Colonic mucosa (tissue), 4 donors: Measurements from ENCODE around the gene LHFPL2. TPM values are rescaled to one million over a fixed set of nuclear protein-coding genes. Genes with fewer than 3 reads are reported as not detected.
"Not testable (repeated sequence)": the region's sequence is repeated elsewhere in the genome, so short reads cannot be mapped to it uniquely, and the experiment has no call there.

Source experiments
- DNase-seq: peaks from one replicate; pipeline ENCODE4 v3.0.0-alpha.2; 2020
- H3K27ac ChIP-seq: fragments of 200-600 bp; one replicate; pipeline ENCODE4 v1.8.0; 2021
- H3K27me3 ChIP-seq: fragments of 200-600 bp; one replicate; pipeline ENCODE4 v1.8.0; 2021
- H3K36me3 ChIP-seq: fragments of 200-600 bp; one replicate; pipeline ENCODE4 v1.8.0; 2021
- H3K4me1 ChIP-seq: fragments of 200-600 bp; one replicate; pipeline ENCODE4 v1.8.0; 2021; ENCODE audit warnings: mild to moderate bottlenecking
- H3K4me3 ChIP-seq: fragments of 200-600 bp; one replicate; pipeline ENCODE4 v1.8.0; 2021
- H3K9ac ChIP-seq, 2 donors: one replicate each; pipeline ENCODE4 v1.7.0; 2013; ENCODE audit warnings: control low read depth in 2 of 2, low read depth in 2 of 2, low read length in 2 of 2
- H3K9me3 ChIP-seq: fragments of 200-600 bp; one replicate; pipeline ENCODE4 v1.8.0; 2021
- CTCF ChIP-seq: fragments of 200-600 bp; IDR thresholded peaks from one replicate; pipeline ENCODE4 v1.8.0; 2022; ENCODE audit warnings: antibody characterized with exemption, mild to moderate bottlenecking
- intact Hi-C: fragments of 100-400 bp; cut with DNase I; formaldehyde crosslinking; loops from one replicate; pipeline ENCODE4 v1.14.1; 2022
- total RNA-seq, 2 donors: library from RNA; stranded (reverse); fragmentation: NEBNext Ultra II Directional in 1 of 2; extraction: Animal tissue kit (Norgen Biotek cat#: 25700) in 1 of 2; gene quantifications; one replicate each; pipeline ENCODE4 v1.2.1, GENCODE V29; 2021
- donor health status: healthy.
- donor health status: DM: no; HTN: no; CAD: no.
- donor health status: DM: no; HTN: no; CAD: no.

The LHFPL2 gene
- total RNA-seq, 2 donors from 2014 or later = 35.5 to 39.2 TPM

- Histone ChIP-seq H3K27me3 (no peaks in the 10 kb centered on the region), H3K27ac (no peak overlapping the region), H3K4me3 (no peak overlapping the region), H3K9me3 (no peaks in the 10 kb centered on the region), H3K9ac (no peak overlapping the region), H3K4me1 (no peaks in the 10 kb centered on the region), H3K36me3 (no peaks in the 10 kb centered on the region)
- TF ChIP-seq CTCF = no peak
- intact Hi-C loops = no loop called here
- DNase-seq = no peak
These were observed 24.5 kb downstream of the LHFPL2 start for GRCh38 chr5:78624011-78624541.

- Histone ChIP-seq H3K36me3 (no peaks in the 10 kb centered on the region), H3K27ac (no peak overlapping the region), H3K4me1 (no peaks in the 10 kb centered on the region), H3K4me3 (no peak overlapping the region), H3K9ac (no peak overlapping the region), H3K9me3 (no peaks in the 10 kb centered on the region), H3K27me3 (no peaks in the 10 kb centered on the region)
- intact Hi-C loops = no loop called here
- DNase-seq = no peak
- TF ChIP-seq CTCF = no peak
These were observed 26.1 kb downstream of the LHFPL2 start for GRCh38 chr5:78622302-78622971.

- intact Hi-C loops = no loop called here
- Histone ChIP-seq H3K9ac (no peak overlapping the region), H3K4me1 (no peaks in the 10 kb centered on the region), H3K4me3 (no peak overlapping the region), H3K27ac (no peak overlapping the region), H3K27me3 (no peaks in the 10 kb centered on the region), H3K36me3 (no peaks in the 10 kb centered on the region), H3K9me3 (no peaks in the 10 kb centered on the region)
- no peak for DNase-seq
- no peak for TF ChIP-seq CTCF
These were observed 27.3 kb downstream of the LHFPL2 start for GRCh38 chr5:78621291-78621738.

GRCh38 chr5:78620119-78620518 lies 28.5 kb downstream of the LHFPL2 start:
- DNase-seq, H3K4me3 ChIP-seq, intact Hi-C loops, H3K9me3 ChIP-seq, H3K27ac ChIP-seq, H3K27me3 ChIP-seq, H3K9ac ChIP-seq, H3K36me3 ChIP-seq, H3K4me1 ChIP-seq: not testable (repeated sequence)

GRCh38 chr5:78618303-78618702 lies 30.3 kb downstream of the LHFPL2 start:
- Histone ChIP-seq H3K27me3 (no peaks in the 10 kb centered on the region), H3K36me3 (no peaks in the 10 kb centered on the region), H3K4me3 (no peak overlapping the region), H3K9me3 (no peaks in the 10 kb centered on the region), H3K4me1 (no peaks in the 10 kb centered on the region), H3K27ac (no peak overlapping the region), H3K9ac (no peak overlapping the region)
- intact Hi-C loops = no loop called here
- no peak for TF ChIP-seq CTCF
- no peak for DNase-seq

GRCh38 chr5:78615697-78616096 lies 32.9 kb downstream of the LHFPL2 start:
- no peak overlapping the region for H3K27ac ChIP-seq
- intact Hi-C loops = no loop called here
- no peak overlapping the region for H3K4me3 ChIP-seq
- DNase-seq = no peak
- H3K4me1 ChIP-seq = no peaks in the 10 kb centered on the region
- no peaks in the 10 kb centered on the region for H3K36me3 ChIP-seq
- no peak for TF ChIP-seq CTCF
- no peaks in the 10 kb centered on the region for H3K9me3 ChIP-seq
- H3K27me3 ChIP-seq = no peaks in the 10 kb centered on the region
- no peak overlapping the region for H3K9ac ChIP-seq
